ENCODE measurements around the gene RCCD1. TPM values are rescaled to one million over a fixed set of nuclear protein-coding genes. Genes with fewer than 3 reads are reported as not detected.

The RCCD1 gene
- total RNA-seq, 4 donors from 2014 or later: 12.9 to 25.4 (median 17.9) TPM

- H3K36me3 ChIP-seq: peaks cover 88% of the 10 kb centered on the region
- 91% methylated on average over 3 of the region's 3 CpGs for WGBS
- TF ChIP-seq EP300 (IDR thresholded peaks at IDR 0.05): no peak
- TF ChIP-seq POLR2A (IDR thresholded peaks at IDR 0.05): no peak
- no peak for TF ChIP-seq CTCF (IDR thresholded peaks at IDR 0.05)
- TF ChIP-seq POLR2AphosphoS5 (IDR thresholded peaks at IDR 0.05): no peak
These were observed 46.5 kb downstream of the RCCD1 start for GRCh38 chr15:91001209-91001608.

GRCh38 chr15:91007266-91007665 is 52.6 kb downstream of the RCCD1 start:
- 88% methylated on average over 3 of the region's 3 CpGs for WGBS
- Histone ChIP-seq H3K9me3 (no peaks in the 10 kb centered on the region), H3K27ac (no peak overlapping the region), H3K4me1 (no peaks in the 10 kb centered on the region), H3K4me3 (no peak overlapping the region), H3K36me3 (peaks cover 93% of the 10 kb centered on the region), H3K27me3 (no peaks in the 10 kb centered on the region)
- TF ChIP-seq POLR2AphosphoS5 (IDR thresholded peaks at IDR 0.05) (no peak), POLR2A (IDR thresholded peaks at IDR 0.05) (no peak)
- no peak for DNase-seq (ENCODE audit: low spot score in 2 of 2)

More at GRCh38 chr15:91001209-91001608, 46.5 kb downstream of the RCCD1 start:
- Histone ChIP-seq H3K4me1 (no peaks in the 10 kb centered on the region), H3K27ac (no peak overlapping the region), H3K4me3 (no peak overlapping the region), H3K27me3 (no peaks in the 10 kb centered on the region), H3K9me3 (no peaks in the 10 kb centered on the region)
- no peak for DNase-seq (ENCODE audit: low spot score in 2 of 2)

Other genes starting within 250 kb of the RCCD1 start
- gene BLM, start 237.5 kb upstream of the RCCD1 start, total RNA-seq: 1 to 10 TPM in 1 of 4 donors, under 1 TPM in 3; 0.72 to 2.4 (median 0.84) TPM
- 100 to 1,000 TPM in 2 of 4 donors, 10 to 100 TPM in 2; 61.6 to 120 (median 100) TPM for gene FURIN, start 86.3 kb upstream of the RCCD1 start, total RNA-seq
- gene FES, start 70.4 kb upstream of the RCCD1 start, total RNA-seq: 10 to 100 TPM in 3 of 4 donors, 1 to 10 TPM in 1; 6.3 to 18.7 (median 11.8) TPM
- gene MAN2A2, start 51.6 kb upstream of the RCCD1 start, total RNA-seq: 10 to 100 TPM; 51.3 to 91.9 (median 62.2) TPM
- 100 to 1,000 TPM in 1 of 4 donors, 10 to 100 TPM in 3; 13.5 to 119 (median 17.0) TPM for gene HDDC3, start 22.3 kb upstream of the RCCD1 start, total RNA-seq
- gene UNC45A, start 19.6 kb upstream of the RCCD1 start, total RNA-seq: 10 to 100 TPM; 52.4 to 94.5 (median 67.8) TPM
- 10 to 100 TPM; 17.6 to 41.2 (median 34.6) TPM for gene PRC1, start 39.7 kb downstream of the RCCD1 start, total RNA-seq
- gene VPS33B, start 67.7 kb downstream of the RCCD1 start, total RNA-seq: 10 to 100 TPM; 16.5 to 23.1 (median 18.4) TPM
- gene SV2B, start 145.4 kb downstream of the RCCD1 start, total RNA-seq: 1 to 10 TPM in 1 of 4 donors, under 1 TPM in 3; 0.23 to 2.2 (median 0.62) TPM

Data from suprapubic skin (tissue), 4 donors.